Karpas-422 (cell line): ENCODE data around the gene AP2A2. TPM values are rescaled to one million over a fixed set of nuclear protein-coding genes. Genes with fewer than 3 reads are reported as not detected.

Experiments used
- DNase-seq: peaks from one replicate; pipeline ENCODE4 v3.0.0-alpha.2; 2015
- H2AFZ ChIP-seq: fragments of 200-600 bp; sonication (generic); 2 replicates; pipeline ENCODE4 v1.6.1; 2014; ENCODE audit warnings: antibody characterized with exemption, low read length, mixed read lengths
- H3K27ac ChIP-seq: fragments of 200-600 bp; sonication (generic); 2 replicates; pipeline ENCODE4 v1.5.1; 2014; ENCODE audit warnings: mild to moderate bottlenecking, low read length, moderate library complexity
- H3K27me3 ChIP-seq: fragments of 200-600 bp; sonication (generic); 2 replicates; pipeline ENCODE4 v1.6.1; 2014; ENCODE audit warnings: low read length, mixed read lengths
- H3K36me3 ChIP-seq: fragments of 200-600 bp; sonication (generic); 2 replicates; pipeline ENCODE4 v1.6.1; 2014; ENCODE audit warnings: low read length, mixed read lengths; ENCODE audit not compliant: insufficient read depth
- H3K4me1 ChIP-seq: fragments of 200-600 bp; sonication (generic); 2 replicates; pipeline ENCODE4 v1.6.1; 2014; ENCODE audit warnings: mild to moderate bottlenecking, low read length, mixed read lengths
- H3K4me2 ChIP-seq: fragments of 200-600 bp; sonication (generic); 2 replicates; pipeline ENCODE4 v1.6.1; 2014; ENCODE audit warnings: low read length, low read depth, mild to moderate bottlenecking; ENCODE audit not compliant: poor library complexity, severe bottlenecking
- H3K4me3 ChIP-seq: fragments of 200-600 bp; sonication (generic); 2 replicates; pipeline ENCODE4 v1.5.1; 2014; ENCODE audit warnings: mild to moderate bottlenecking, antibody characterized with exemption, low read length, mixed read lengths
- H3K79me2 ChIP-seq: fragments of 200-600 bp; sonication (generic); 2 replicates; pipeline ENCODE4 v1.6.1; 2014; ENCODE audit warnings: mild to moderate bottlenecking, low read length, mixed read lengths
- H3K9ac ChIP-seq: fragments of 200-600 bp; sonication (generic); 2 replicates; pipeline ENCODE4 v1.6.0; 2014; ENCODE audit warnings: low read length
- H3K9me2 ChIP-seq: fragments of 200-600 bp; sonication (generic), shearing (Covaris generic); replicated peaks from 2 replicates; pipeline ENCODE4 v1.6.0; 2014; ENCODE audit warnings: mild to moderate bottlenecking, low read length, moderate library complexity; ENCODE audit not compliant: insufficient read depth
- H3K9me3 ChIP-seq: fragments of 300-700, 200-600 bp; sonication (generic); 2 replicates; pipeline ENCODE4 v1.6.1; 2014; ENCODE audit warnings: low read length, mixed read lengths
- H4K20me1 ChIP-seq: fragments of 200-600 bp; sonication (generic); 2 replicates; pipeline ENCODE4 v1.6.1; 2014; ENCODE audit warnings: mild to moderate bottlenecking, antibody characterized with exemption, low read length, low read depth; ENCODE audit not compliant: insufficient read depth
- total RNA-seq: library from RNA; depleted of rRNA; stranded (reverse); fragments of >200 nt; shearing (Covaris generic); gene quantifications from 2 replicates; pipeline ENCODE4 v1.2.3, GENCODE V29; 2014; ENCODE audit warnings: low replicate concordance

Gene AP2A2
- total RNA-seq, 1 experiment from 2014 or later: 34.6 TPM

- Histone ChIP-seq H3K79me2 (peaks cover 15% of the 10 kb centered on the region), H3K36me3 (no peaks in the 10 kb centered on the region), H2AFZ (no peak overlapping the region), H3K4me2 (no peak overlapping the region), H3K27me3 (no peaks in the 10 kb centered on the region), H3K4me1 (no peaks in the 10 kb centered on the region), H3K4me3 (no peak overlapping the region), H3K9me3 (no peaks in the 10 kb centered on the region), H4K20me1 (no peaks in the 10 kb centered on the region; the same call in 1 of the 2 replicates), H3K9ac (no peak overlapping the region), H3K27ac (no peak overlapping the region), H3K9me2 (no peaks in the 10 kb centered on the region)
- no peak for DNase-seq
These were observed 39.6 kb downstream of the AP2A2 start for GRCh38 chr11:965206-965775.

- Histone ChIP-seq H3K4me2 (no peak overlapping the region), H3K79me2 (peaks cover 15% of the 10 kb centered on the region), H3K4me1 (no peaks in the 10 kb centered on the region), H2AFZ (no peak overlapping the region), H4K20me1 (no peaks in the 10 kb centered on the region; the same call in 1 of the 2 replicates), H3K4me3 (no peak overlapping the region), H3K9me3 (no peaks in the 10 kb centered on the region), H3K27ac (no peak overlapping the region), H3K27me3 (no peaks in the 10 kb centered on the region), H3K36me3 (no peaks in the 10 kb centered on the region), H3K9ac (no peak overlapping the region), H3K9me2 (no peaks in the 10 kb centered on the region)
- no peak for DNase-seq
These were observed 42.5 kb downstream of the AP2A2 start for GRCh38 chr11:967995-968751.

- no peak overlapping the region for H3K27ac ChIP-seq
- H3K4me3 ChIP-seq: no peak overlapping the region
- H2AFZ ChIP-seq: no peak overlapping the region
- peaks cover 15% of the 10 kb centered on the region for H3K79me2 ChIP-seq
- H4K20me1 ChIP-seq: no peaks in the 10 kb centered on the region; the same call in 1 of the 2 replicates
- H3K27me3 ChIP-seq: no peaks in the 10 kb centered on the region
- DNase-seq: no peak
- no peaks in the 10 kb centered on the region for H3K9me3 ChIP-seq
- H3K36me3 ChIP-seq: no peaks in the 10 kb centered on the region
- H3K4me1 ChIP-seq: no peaks in the 10 kb centered on the region
- no peak overlapping the region for H3K9ac ChIP-seq
- H3K9me2 ChIP-seq: no peaks in the 10 kb centered on the region
- H3K4me2 ChIP-seq: no peak overlapping the region
These were observed 43.2 kb downstream of the AP2A2 start for GRCh38 chr11:968822-969221.

GRCh38 chr11:969651-970205, 44.1 kb downstream of the AP2A2 start:
- Histone ChIP-seq H3K36me3 (no peaks in the 10 kb centered on the region), H3K9me3 (no peaks in the 10 kb centered on the region), H3K4me3 (no peak overlapping the region), H3K27ac (no peak overlapping the region), H3K4me2 (no peak overlapping the region), H2AFZ (no peak overlapping the region), H3K9me2 (no peaks in the 10 kb centered on the region), H4K20me1 (no peaks in the 10 kb centered on the region; the same call in 1 of the 2 replicates), H3K4me1 (no peaks in the 10 kb centered on the region), H3K9ac (no peak overlapping the region), H3K79me2 (peaks cover 15% of the 10 kb centered on the region), H3K27me3 (no peaks in the 10 kb centered on the region)
- DNase-seq: no peak

- no peaks in the 10 kb centered on the region for H3K9me3 ChIP-seq
- no peaks in the 10 kb centered on the region; the same call in 1 of the 2 replicates for H4K20me1 ChIP-seq
- no peak overlapping the region for H3K4me2 ChIP-seq
- H3K36me3 ChIP-seq: no peaks in the 10 kb centered on the region
- H3K9ac ChIP-seq: no peak overlapping the region
- no peak for DNase-seq
- H3K4me3 ChIP-seq: no peak overlapping the region
- no peak overlapping the region for H2AFZ ChIP-seq
- H3K9me2 ChIP-seq: no peaks in the 10 kb centered on the region
- no peak overlapping the region for H3K27ac ChIP-seq
- no peaks in the 10 kb centered on the region for H3K27me3 ChIP-seq
- peaks cover 12% of the 10 kb centered on the region for H3K79me2 ChIP-seq
- no peaks in the 10 kb centered on the region for H3K4me1 ChIP-seq
These were observed 44.7 kb downstream of the AP2A2 start for GRCh38 chr11:970319-970871.

GRCh38 chr11:971092-971690, 45.5 kb downstream of the AP2A2 start:
- peaks cover 6% of the 10 kb centered on the region; the same call in 1 of the 2 replicates for H3K79me2 ChIP-seq
- no peaks in the 10 kb centered on the region for H3K4me1 ChIP-seq
- H3K27ac ChIP-seq: no peak overlapping the region
- no peaks in the 10 kb centered on the region for H3K36me3 ChIP-seq
- no peaks in the 10 kb centered on the region for H3K9me3 ChIP-seq
- H2AFZ ChIP-seq: no peak overlapping the region
- DNase-seq: no peak
- H4K20me1 ChIP-seq: no peaks in the 10 kb centered on the region; the same call in 1 of the 2 replicates
- H3K9ac ChIP-seq: no peak overlapping the region
- no peak overlapping the region for H3K4me3 ChIP-seq
- H3K4me2 ChIP-seq: no peak overlapping the region
- H3K9me2 ChIP-seq: no peaks in the 10 kb centered on the region
- H3K27me3 ChIP-seq: no peaks in the 10 kb centered on the region

- Histone ChIP-seq H3K79me2 (peaks cover 3% of the 10 kb centered on the region; the same call in 1 of the 2 replicates), H2AFZ (no peak overlapping the region), H3K27me3 (no peaks in the 10 kb centered on the region), H3K9me2 (no peaks in the 10 kb centered on the region), H3K27ac (no peak overlapping the region), H3K9ac (no peak overlapping the region), H3K9me3 (no peaks in the 10 kb centered on the region), H3K4me1 (no peaks in the 10 kb centered on the region), H4K20me1 (no peaks in the 10 kb centered on the region; the same call in 1 of the 2 replicates), H3K4me3 (no peak overlapping the region), H3K4me2 (no peak overlapping the region), H3K36me3 (no peaks in the 10 kb centered on the region)
- no peak for DNase-seq
These were observed 46.2 kb downstream of the AP2A2 start for GRCh38 chr11:971731-972365.
